Osteoblast (primary cell): ENCODE data around the gene FRMD4B. TPM values are rescaled to one million over a fixed set of nuclear protein-coding genes. Genes with fewer than 3 reads are reported as not detected.
A peak's percentile ranks its signal among the peaks of the same experiment; 100 is the strongest.

ENCODE experiments used
- DNase-seq: peaks from one replicate; pipeline ENCODE4 v3.0.0; 2011; ENCODE audit warnings: low spot score, mixed read lengths; ENCODE audit not compliant: insufficient read length; ENCODE audit errors: missing footprints
- H2AFZ ChIP-seq: 2 replicates; pipeline ENCODE4 v1.6.0; 2011; ENCODE audit warnings: mild to moderate bottlenecking, low read length
- H3K27ac ChIP-seq: 2 replicates; pipeline ENCODE4 v1.5.1; 2011; ENCODE audit warnings: mild to moderate bottlenecking, low read depth, low read length, moderate library complexity
- H3K27me3 ChIP-seq: 2 replicates; pipeline ENCODE4 v1.6.0; 2012; ENCODE audit warnings: mild to moderate bottlenecking, control low read depth, inconsistent platforms, low read length, moderate library complexity; ENCODE audit not compliant: insufficient read depth
- H3K36me3 ChIP-seq: 2 replicates; pipeline ENCODE4 v1.5.1; 2011; ENCODE audit warnings: mild to moderate bottlenecking, low read length, control low read depth, moderate library complexity; ENCODE audit not compliant: insufficient read depth
- H3K4me1 ChIP-seq: 2 replicates; pipeline ENCODE4 v1.5.1; 2011; ENCODE audit warnings: mild to moderate bottlenecking, low read length, control low read depth, moderate library complexity; ENCODE audit not compliant: insufficient read depth
- H3K4me2 ChIP-seq: 2 replicates; pipeline ENCODE4 v1.6.0; 2011; ENCODE audit warnings: mild to moderate bottlenecking, low read length; ENCODE audit not compliant: insufficient read depth
- H3K4me3 ChIP-seq: fragments of 200-600 bp; sonication (generic); 3 replicates; pipeline ENCODE4 v1.5.1; 2012; ENCODE audit warnings: mild to moderate bottlenecking, low read length, inconsistent platforms; ENCODE audit not compliant: insufficient read depth
- H3K79me2 ChIP-seq: 2 replicates; pipeline ENCODE4 v1.6.0; 2012; ENCODE audit warnings: mild to moderate bottlenecking, low read length, control low read depth, inconsistent platforms; ENCODE audit not compliant: insufficient read depth
- H3K9me3 ChIP-seq: 2 replicates; pipeline ENCODE4 v1.5.1; 2011; ENCODE audit warnings: low read depth, low read length, control low read depth
- H4K20me1 ChIP-seq: 2 replicates; pipeline ENCODE4 v1.6.0; 2012; ENCODE audit warnings: mild to moderate bottlenecking, low read length, control low read depth; ENCODE audit not compliant: insufficient read depth
- CTCF ChIP-seq: IDR thresholded peaks from 2 replicates; pipeline ENCODE4 v1.5.1; 2011; ENCODE audit warnings: mild to moderate bottlenecking, low read depth, low read length, moderate library complexity; ENCODE audit errors: extremely low read depth
- total RNA-seq: library from RNA; depleted of rRNA; stranded (reverse); fragments of >200 nt; gene quantifications from 2 replicates; pipeline ENCODE4 v1.2.3, GENCODE V29; 2012

The FRMD4B gene
- total RNA-seq, 1 donor, result 0.72 TPM

- Histone ChIP-seq H3K4me3 (no peak overlapping the region), H3K27me3 (no peaks in the 10 kb centered on the region), H3K36me3 (no peaks in the 10 kb centered on the region), H3K27ac (no peak overlapping the region), H3K4me2 (no peak overlapping the region), H3K9me3 (no peaks in the 10 kb centered on the region), H3K79me2 (no peaks in the 10 kb centered on the region), H2AFZ (no peak overlapping the region), H3K4me1 (no peaks in the 10 kb centered on the region), H4K20me1 (no peaks in the 10 kb centered on the region)
- TF ChIP-seq CTCF, result no peak
- DNase-seq, result no peak
These were observed 223.4 kb downstream of the FRMD4B start for GRCh38 chr3:69162308-69162980.

- Histone ChIP-seq H3K9me3 (no peaks in the 10 kb centered on the region), H3K79me2 (no peaks in the 10 kb centered on the region), H4K20me1 (no peaks in the 10 kb centered on the region), H3K4me3 (no peak overlapping the region), H3K4me1 (no peaks in the 10 kb centered on the region), H3K27ac (no peak overlapping the region), H3K36me3 (no peaks in the 10 kb centered on the region), H3K27me3 (peaks cover 3% of the 10 kb centered on the region), H3K4me2 (no peak overlapping the region), H2AFZ (no peak overlapping the region)
- peak; percentile 94 for TF ChIP-seq CTCF
- no peak for DNase-seq
These were observed 224.1 kb downstream of the FRMD4B start for GRCh38 chr3:69161587-69162307.

- DNase-seq, result no peak
- Histone ChIP-seq H3K4me2 (no peak overlapping the region), H3K36me3 (no peaks in the 10 kb centered on the region), H3K27me3 (peaks cover 3% of the 10 kb centered on the region), H3K4me3 (no peak overlapping the region), H3K27ac (no peak overlapping the region), H2AFZ (no peak overlapping the region), H3K9me3 (no peaks in the 10 kb centered on the region), H3K79me2 (no peaks in the 10 kb centered on the region), H4K20me1 (no peaks in the 10 kb centered on the region), H3K4me1 (no peaks in the 10 kb centered on the region)
- TF ChIP-seq CTCF, result no peak
These were observed 225.4 kb downstream of the FRMD4B start for GRCh38 chr3:69160525-69160924.

GRCh38 chr3:69160107-69160506 lies 225.8 kb downstream of the FRMD4B start:
- no peak overlapping the region for H3K27ac ChIP-seq
- no peaks in the 10 kb centered on the region for H3K79me2 ChIP-seq
- H3K9me3 ChIP-seq, result no peaks in the 10 kb centered on the region
- H3K4me3 ChIP-seq, result no peak overlapping the region
- peaks cover 3% of the 10 kb centered on the region for H3K27me3 ChIP-seq
- no peak overlapping the region for H2AFZ ChIP-seq
- H3K4me2 ChIP-seq, result no peak overlapping the region
- no peaks in the 10 kb centered on the region for H3K36me3 ChIP-seq
- no peak for TF ChIP-seq CTCF
- no peaks in the 10 kb centered on the region for H3K4me1 ChIP-seq
- no peak for DNase-seq
- no peaks in the 10 kb centered on the region for H4K20me1 ChIP-seq
